ENCODE results near the gene ARVCF. TPM values are rescaled to one million over a fixed set of nuclear protein-coding genes. Genes with fewer than 3 reads are reported as not detected.
A peak's percentile ranks its signal among the peaks of the same experiment; 100 is the strongest.

The ARVCF gene
- total and polyA plus RNA-seq, 9 of the 15 experiments (the other 6 are each of a cell fraction or from before 2014, with no cell fraction given) = 0.03 to 97.4 (median 15.6) TPM

- TF ChIP-seq REST (IDR thresholded peaks at IDR 0.05; ENCODE audit: borderline replicate concordance) (no peak), REST (CRISPR knock-in tag; IDR thresholded peaks at IDR 0.05; ENCODE audit: low read depth) (peak; percentile 40; the same call in 1 of the 2 replicates), KHSRP (IDR thresholded peaks at IDR 0.05) (no peak), ZBTB2 (IDR thresholded peaks at IDR 0.05) (no peak), ZNF655 (CRISPR knock-in tag; IDR thresholded peaks at IDR 0.05) (no peak), NFE2 (IDR thresholded peaks at IDR 0.05; ENCODE audit: low read depth) (no peak), ATF3 (IDR thresholded peaks at IDR 0.05) (no peak), ATF3 (CRISPR knock-in tag; conservative IDR thresholded peaks at IDR 0.05) (peak; percentile 37), ZBTB33 (CRISPR knock-in tag; IDR thresholded peaks at IDR 0.05) (no peak), ZNF707 (CRISPR knock-in tag; conservative IDR thresholded peaks at IDR 0.05) (no peak; the same call in 1 of the 2 replicates), CBX5 (IDR thresholded peaks at IDR 0.05; ENCODE audit: borderline replicate concordance, low read depth) (no peak), E2F3 (CRISPR knock-in tag; IDR thresholded peaks at IDR 0.05) (peak; percentile 82)
Observed at GRCh38 chr22:19942157-19943081, 74.2 kb downstream of the ARVCF start (continued).

Data from K562 (cell line).